Measurements from ENCODE around the gene FLACC1.
"Not testable (repeated sequence)": the region's sequence is repeated elsewhere in the genome, so short reads cannot be mapped to it uniquely, and the experiment has no call there.

FLACC1 gene

GRCh38 chr2:201369318-201369717 is 12.2 kb upstream of the FLACC1 start:
- H3K4me2 ChIP-seq (ENCODE audit: low read length); H3K4me1 ChIP-seq (ENCODE audit: control insufficient read depth, insufficient read depth, low read length); H3K27me3 ChIP-seq (ENCODE audit: control insufficient read depth, insufficient read depth, low read length); H3K9ac ChIP-seq (ENCODE audit: low read depth, low read length); H3K4me3 ChIP-seq (ENCODE audit: low read length); H3K36me3 ChIP-seq (ENCODE audit: insufficient read depth, low read length); H3K9me3 ChIP-seq (replicated peaks; ENCODE audit: low read length): not testable (repeated sequence)

GRCh38 chr2:201366146-201366545 is 9.0 kb upstream of the FLACC1 start:
- Histone ChIP-seq H3K9me3 (replicated peaks; ENCODE audit: low read length) (no peaks in the 10 kb centered on the region), H3K9ac (ENCODE audit: low read depth, low read length) (no peak overlapping the region), H3K4me1 (ENCODE audit: control insufficient read depth, insufficient read depth, low read length) (peaks cover 4% of the 10 kb centered on the region), H3K36me3 (ENCODE audit: insufficient read depth, low read length) (peaks cover 26% of the 10 kb centered on the region), H3K4me2 (ENCODE audit: low read length) (no peak overlapping the region), H3K27me3 (ENCODE audit: control insufficient read depth, insufficient read depth, low read length) (no peaks in the 10 kb centered on the region), H3K4me3 (ENCODE audit: low read length) (no peak overlapping the region)

- Histone ChIP-seq H3K4me3 (ENCODE audit: low read length) (no peak overlapping the region), H3K4me1 (ENCODE audit: control insufficient read depth, insufficient read depth, low read length) (peaks cover 9% of the 10 kb centered on the region), H3K36me3 (ENCODE audit: insufficient read depth, low read length) (peaks cover 33% of the 10 kb centered on the region), H3K27me3 (ENCODE audit: control insufficient read depth, insufficient read depth, low read length) (no peaks in the 10 kb centered on the region), H3K9ac (ENCODE audit: low read depth, low read length) (no peak overlapping the region), H3K4me2 (ENCODE audit: low read length) (no peak overlapping the region), H3K9me3 (replicated peaks; ENCODE audit: low read length) (no peaks in the 10 kb centered on the region)
These were observed 6.9 kb upstream of the FLACC1 start for GRCh38 chr2:201363857-201364560.

- Histone ChIP-seq H3K9me3 (replicated peaks; ENCODE audit: low read length) (no peaks in the 10 kb centered on the region), H3K36me3 (ENCODE audit: insufficient read depth, low read length) (peaks cover 33% of the 10 kb centered on the region), H3K27me3 (ENCODE audit: control insufficient read depth, insufficient read depth, low read length) (no peaks in the 10 kb centered on the region), H3K4me1 (ENCODE audit: control insufficient read depth, insufficient read depth, low read length) (peaks cover 12% of the 10 kb centered on the region), H3K4me2 (ENCODE audit: low read length) (no peak overlapping the region), H3K9ac (ENCODE audit: low read depth, low read length) (no peak overlapping the region), H3K4me3 (ENCODE audit: low read length) (no peak overlapping the region)
These were observed 5.3 kb upstream of the FLACC1 start for GRCh38 chr2:201362396-201362795.

GRCh38 chr2:201361078-201361733 is 4.1 kb upstream of the FLACC1 start:
- Histone ChIP-seq H3K4me1 (ENCODE audit: control insufficient read depth, insufficient read depth, low read length) (peaks cover 12% of the 10 kb centered on the region), H3K9me3 (replicated peaks; ENCODE audit: low read length) (no peaks in the 10 kb centered on the region), H3K4me3 (ENCODE audit: low read length) (no peak overlapping the region), H3K27me3 (ENCODE audit: control insufficient read depth, insufficient read depth, low read length) (no peaks in the 10 kb centered on the region), H3K4me2 (ENCODE audit: low read length) (no peak overlapping the region), H3K9ac (ENCODE audit: low read depth, low read length) (no peak overlapping the region), H3K36me3 (ENCODE audit: insufficient read depth, low read length) (peaks cover 33% of the 10 kb centered on the region)

- H3K4me2 ChIP-seq (ENCODE audit: low read length), result no peak overlapping the region
- no peaks in the 10 kb centered on the region for H3K27me3 ChIP-seq (ENCODE audit: control insufficient read depth, insufficient read depth, low read length)
- H3K36me3 ChIP-seq (ENCODE audit: insufficient read depth, low read length), result peaks cover 33% of the 10 kb centered on the region
- H3K9ac ChIP-seq (ENCODE audit: low read depth, low read length), result no peak overlapping the region
- H3K4me1 ChIP-seq (ENCODE audit: control insufficient read depth, insufficient read depth, low read length), result peaks cover 8% of the 10 kb centered on the region
- no peak overlapping the region for H3K4me3 ChIP-seq (ENCODE audit: low read length)
- H3K9me3 ChIP-seq (replicated peaks; ENCODE audit: low read length), result no peaks in the 10 kb centered on the region
These were observed 3.1 kb upstream of the FLACC1 start for GRCh38 chr2:201360256-201360655.

- Histone ChIP-seq H3K4me3 (ENCODE audit: low read length) (no peak overlapping the region), H3K9me3 (replicated peaks; ENCODE audit: low read length) (no peaks in the 10 kb centered on the region), H3K36me3 (ENCODE audit: insufficient read depth, low read length) (peaks cover 36% of the 10 kb centered on the region), H3K9ac (ENCODE audit: low read depth, low read length) (no peak overlapping the region), H3K4me1 (ENCODE audit: control insufficient read depth, insufficient read depth, low read length) (peaks cover 8% of the 10 kb centered on the region), H3K4me2 (ENCODE audit: low read length) (no peak overlapping the region), H3K27me3 (ENCODE audit: control insufficient read depth, insufficient read depth, low read length) (no peaks in the 10 kb centered on the region)
These were observed 1.5 kb upstream of the FLACC1 start for GRCh38 chr2:201358684-201359083.

GRCh38 chr2:201353116-201353515 is 4.0 kb downstream of the FLACC1 start:
- H3K9ac ChIP-seq (ENCODE audit: low read depth, low read length), result no peak overlapping the region
- H3K4me2 ChIP-seq (ENCODE audit: low read length), result no peak overlapping the region
- H3K9me3 ChIP-seq (replicated peaks; ENCODE audit: low read length), result no peaks in the 10 kb centered on the region
- H3K4me1 ChIP-seq (ENCODE audit: control insufficient read depth, insufficient read depth, low read length), result no peaks in the 10 kb centered on the region
- H3K27me3 ChIP-seq (ENCODE audit: control insufficient read depth, insufficient read depth, low read length), result no peaks in the 10 kb centered on the region
- H3K4me3 ChIP-seq (ENCODE audit: low read length), result no peak overlapping the region
- H3K36me3 ChIP-seq (ENCODE audit: insufficient read depth, low read length), result peaks cover 12% of the 10 kb centered on the region

- no peak overlapping the region for H3K4me3 ChIP-seq (ENCODE audit: low read length)
- H3K9me3 ChIP-seq (replicated peaks; ENCODE audit: low read length), result no peaks in the 10 kb centered on the region
- H3K27me3 ChIP-seq (ENCODE audit: control insufficient read depth, insufficient read depth, low read length), result no peaks in the 10 kb centered on the region
- H3K4me2 ChIP-seq (ENCODE audit: low read length), result no peak overlapping the region
- no peak overlapping the region for H3K9ac ChIP-seq (ENCODE audit: low read depth, low read length)
- H3K36me3 ChIP-seq (ENCODE audit: insufficient read depth, low read length), result peaks cover 19% of the 10 kb centered on the region
- H3K4me1 ChIP-seq (ENCODE audit: control insufficient read depth, insufficient read depth, low read length), result no peaks in the 10 kb centered on the region
These were observed 6.3 kb downstream of the FLACC1 start for GRCh38 chr2:201350879-201351278.

- Histone ChIP-seq H3K27me3 (ENCODE audit: control insufficient read depth, insufficient read depth, low read length) (no peaks in the 10 kb centered on the region), H3K9ac (ENCODE audit: low read depth, low read length) (no peak overlapping the region), H3K9me3 (replicated peaks; ENCODE audit: low read length) (no peaks in the 10 kb centered on the region), H3K36me3 (ENCODE audit: insufficient read depth, low read length) (peaks cover 19% of the 10 kb centered on the region), H3K4me2 (ENCODE audit: low read length) (no peak overlapping the region), H3K4me1 (ENCODE audit: control insufficient read depth, insufficient read depth, low read length) (no peaks in the 10 kb centered on the region), H3K4me3 (ENCODE audit: low read length) (no peak overlapping the region)
These were observed 7.5 kb downstream of the FLACC1 start for GRCh38 chr2:201349601-201350000.

GRCh38 chr2:201348758-201349157 is 8.4 kb downstream of the FLACC1 start:
- Histone ChIP-seq H3K27me3 (ENCODE audit: control insufficient read depth, insufficient read depth, low read length) (no peaks in the 10 kb centered on the region), H3K9me3 (replicated peaks; ENCODE audit: low read length) (no peaks in the 10 kb centered on the region), H3K4me2 (ENCODE audit: low read length) (no peak overlapping the region), H3K4me3 (ENCODE audit: low read length) (no peak overlapping the region), H3K4me1 (ENCODE audit: control insufficient read depth, insufficient read depth, low read length) (no peaks in the 10 kb centered on the region), H3K36me3 (ENCODE audit: insufficient read depth, low read length) (peaks cover 14% of the 10 kb centered on the region), H3K9ac (ENCODE audit: low read depth, low read length) (no peak overlapping the region)

- Histone ChIP-seq H3K27me3 (ENCODE audit: control insufficient read depth, insufficient read depth, low read length) (no peaks in the 10 kb centered on the region), H3K9me3 (replicated peaks; ENCODE audit: low read length) (no peaks in the 10 kb centered on the region), H3K4me1 (ENCODE audit: control insufficient read depth, insufficient read depth, low read length) (no peaks in the 10 kb centered on the region), H3K9ac (ENCODE audit: low read depth, low read length) (no peak overlapping the region), H3K4me3 (ENCODE audit: low read length) (no peak overlapping the region), H3K36me3 (ENCODE audit: insufficient read depth, low read length) (peaks cover 24% of the 10 kb centered on the region), H3K4me2 (ENCODE audit: low read length) (no peak overlapping the region)
These were observed 10.0 kb downstream of the FLACC1 start for GRCh38 chr2:201347138-201347537.
